Kidney tubule cell (primary cell): ENCODE data around the gene BIRC6.
"Not testable (repeated sequence)": the region's sequence is repeated elsewhere in the genome, so short reads cannot be mapped to it uniquely, and the experiment has no call there.

Experiments
- DNase-seq: peaks from one replicate; pipeline ENCODE4 v3.0.0-alpha.2; 2018; ENCODE audit warnings: low spot score

The BIRC6 gene

DNA sequence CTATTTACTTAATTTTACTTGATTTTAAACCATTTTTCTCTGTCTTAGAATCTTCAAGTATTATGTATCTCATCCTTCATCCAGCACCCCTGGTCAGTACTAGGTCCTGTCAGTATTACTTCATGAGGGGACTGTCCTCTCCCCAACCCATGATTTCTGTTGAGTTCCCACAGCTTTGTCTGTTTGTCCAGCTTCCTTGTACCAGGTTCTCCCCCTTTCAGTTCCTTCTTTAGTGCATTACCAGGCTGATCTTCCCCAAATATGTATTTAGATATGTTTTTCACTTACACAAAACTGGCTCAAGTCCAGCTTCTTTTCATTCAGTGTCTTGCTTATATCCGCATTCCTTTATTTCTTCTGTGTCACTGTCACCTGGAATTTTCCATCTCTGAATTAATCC, 257.3 kb downstream of the BIRC6 start:
- no peak for DNase-seq

DNA sequence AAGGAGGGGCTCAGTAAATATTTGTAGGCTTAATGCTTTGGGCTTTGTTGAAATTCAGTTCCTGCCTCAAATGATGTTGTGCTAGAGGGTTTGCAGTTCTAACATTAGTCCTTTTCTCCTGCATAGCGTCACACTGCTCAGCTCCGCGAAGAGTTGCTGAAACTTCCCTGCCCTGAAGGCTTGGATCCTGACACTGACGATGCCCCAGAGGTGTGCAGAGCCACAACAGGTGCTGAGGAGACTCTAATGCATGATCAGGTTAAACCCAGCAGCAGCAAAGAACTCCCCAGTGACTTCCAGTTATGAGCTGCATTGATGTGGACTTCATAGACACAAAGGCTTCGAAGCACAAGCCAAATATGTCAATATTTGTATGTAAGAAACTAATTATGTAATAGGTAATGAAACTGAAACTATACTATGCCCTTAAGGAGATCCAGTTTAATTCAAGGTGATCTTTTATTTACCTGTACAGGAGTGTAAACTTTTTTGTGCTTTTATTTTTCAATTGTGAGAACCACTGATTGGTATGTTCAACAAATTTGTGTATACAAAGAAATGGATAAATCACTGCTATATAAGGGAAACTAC, 260.9 kb downstream of the BIRC6 start:
- DNase-seq = no peak

DNA sequence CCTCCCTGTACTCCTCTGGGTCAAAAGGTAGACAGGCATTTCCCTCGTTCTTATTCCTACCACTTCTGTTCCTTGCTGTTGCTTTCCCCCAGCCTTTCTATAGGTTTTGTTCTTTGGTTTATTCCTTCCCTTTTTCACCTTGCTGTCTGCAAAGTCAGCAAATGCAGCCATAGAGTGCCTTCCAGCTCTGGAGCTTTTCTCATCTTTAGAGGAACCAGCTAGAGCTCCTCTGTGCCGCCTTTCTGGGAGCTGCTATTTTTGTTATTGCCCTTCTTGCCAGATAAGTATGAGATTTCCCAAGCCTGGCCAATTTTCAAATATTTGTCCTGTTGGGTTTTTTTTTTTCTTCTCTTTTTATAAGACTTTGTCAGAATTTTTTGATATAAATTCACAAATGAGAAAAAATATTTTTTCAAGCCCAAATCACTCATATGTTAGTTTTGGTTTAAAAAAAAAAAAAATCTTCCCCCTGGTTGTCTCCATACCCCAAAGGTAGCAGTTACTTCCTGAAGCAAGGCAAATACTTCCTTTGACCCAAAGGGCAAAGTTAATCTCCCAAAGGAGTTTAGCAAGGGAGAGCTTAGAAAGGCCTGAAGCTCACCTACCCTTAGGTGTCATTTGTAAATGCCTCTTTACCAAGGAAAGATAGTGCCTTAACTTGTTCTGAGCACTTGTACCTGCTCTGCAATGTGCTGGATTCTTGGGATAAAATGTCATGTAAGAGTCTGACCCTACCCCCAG, 265.9 kb downstream of the BIRC6 start:
- no peak for DNase-seq

DNA sequence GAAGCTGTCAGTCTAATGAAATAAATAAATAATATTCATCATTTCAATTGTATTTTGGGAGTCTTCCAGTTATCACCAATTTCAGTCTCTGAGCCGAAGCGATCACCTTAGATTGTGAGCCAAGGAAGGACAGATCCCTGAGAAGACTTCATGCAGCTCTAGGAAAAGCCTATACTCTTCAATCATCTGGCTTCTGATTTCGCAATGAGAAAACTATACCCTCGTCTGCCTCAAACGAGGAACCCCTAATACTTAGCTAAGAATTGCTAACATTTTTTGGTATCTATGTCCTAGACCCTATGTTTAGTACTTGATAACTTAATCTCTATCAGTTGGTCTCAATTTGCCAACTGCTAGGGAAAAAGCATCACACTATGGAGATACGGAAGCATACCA, 266.5 kb downstream of the BIRC6 start:
- DNase-seq = no peak

DNA sequence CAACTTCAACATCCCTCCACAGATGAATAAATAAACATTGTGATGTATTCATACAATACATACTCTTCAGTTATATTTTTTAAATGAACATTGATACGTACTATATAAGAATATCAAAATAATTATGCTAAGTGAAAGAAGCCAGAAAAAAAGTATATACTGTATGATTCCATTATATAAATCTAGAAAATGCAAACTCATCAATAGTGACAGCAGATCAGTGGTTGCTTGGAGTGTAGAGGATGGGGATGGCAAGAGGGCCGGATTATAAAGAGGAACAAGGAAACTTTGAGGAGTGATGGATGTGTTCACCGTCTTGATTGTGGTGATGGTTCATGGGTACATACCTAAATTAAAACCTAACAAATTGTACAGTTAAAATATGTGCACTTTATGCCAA, 268.0 kb downstream of the BIRC6 start:
- no peak for DNase-seq

DNA sequence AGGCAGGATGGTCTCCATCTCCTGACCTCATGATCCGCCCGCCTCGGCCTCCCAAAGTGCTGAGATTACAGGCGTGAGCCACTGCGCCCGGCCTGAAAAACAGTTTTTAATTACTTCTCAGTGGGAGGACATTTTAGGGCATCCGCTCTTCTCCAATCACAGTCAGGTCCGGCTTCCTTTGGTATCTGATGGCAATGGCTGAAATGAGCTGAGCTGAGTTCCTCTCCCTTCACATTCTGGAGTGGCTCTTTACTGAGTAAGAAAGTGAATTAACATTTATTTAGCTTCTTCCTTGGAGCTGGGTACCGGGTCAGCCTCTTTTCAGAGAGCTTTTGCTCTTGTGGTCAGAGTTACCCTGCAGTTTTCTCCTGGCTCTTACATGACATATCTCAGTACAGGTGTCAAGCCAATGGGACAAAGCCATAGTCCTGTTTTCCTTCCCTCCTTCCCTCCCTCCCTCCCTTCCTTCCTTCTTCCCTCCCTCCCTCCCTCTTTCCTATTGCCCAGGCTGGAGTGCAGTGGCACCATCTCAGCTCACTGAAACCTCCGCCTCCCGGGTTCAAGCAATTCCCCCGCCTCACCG, 269.9 kb downstream of the BIRC6 start:
- DNase-seq = no peak

DNA sequence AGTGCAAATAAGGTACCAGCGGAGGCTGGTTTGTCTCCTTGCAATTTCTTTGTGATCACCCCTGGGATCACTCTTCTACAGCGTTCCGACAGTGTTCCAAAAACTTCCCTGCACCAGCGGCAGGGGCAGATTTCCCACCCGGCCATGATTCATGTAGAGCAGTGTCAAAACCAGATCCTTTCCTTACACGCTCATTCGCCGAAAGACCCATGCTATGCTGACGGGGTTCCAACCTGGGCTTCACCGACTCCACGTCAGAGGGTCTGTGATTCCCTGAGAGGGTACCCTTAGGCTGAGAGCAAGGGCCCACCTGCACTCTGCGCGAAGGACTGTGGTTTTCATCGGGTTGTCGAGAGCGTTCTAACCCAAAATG, 270.6 kb downstream of the BIRC6 start:
- DNase-seq = peak; percentile 60

DNA sequence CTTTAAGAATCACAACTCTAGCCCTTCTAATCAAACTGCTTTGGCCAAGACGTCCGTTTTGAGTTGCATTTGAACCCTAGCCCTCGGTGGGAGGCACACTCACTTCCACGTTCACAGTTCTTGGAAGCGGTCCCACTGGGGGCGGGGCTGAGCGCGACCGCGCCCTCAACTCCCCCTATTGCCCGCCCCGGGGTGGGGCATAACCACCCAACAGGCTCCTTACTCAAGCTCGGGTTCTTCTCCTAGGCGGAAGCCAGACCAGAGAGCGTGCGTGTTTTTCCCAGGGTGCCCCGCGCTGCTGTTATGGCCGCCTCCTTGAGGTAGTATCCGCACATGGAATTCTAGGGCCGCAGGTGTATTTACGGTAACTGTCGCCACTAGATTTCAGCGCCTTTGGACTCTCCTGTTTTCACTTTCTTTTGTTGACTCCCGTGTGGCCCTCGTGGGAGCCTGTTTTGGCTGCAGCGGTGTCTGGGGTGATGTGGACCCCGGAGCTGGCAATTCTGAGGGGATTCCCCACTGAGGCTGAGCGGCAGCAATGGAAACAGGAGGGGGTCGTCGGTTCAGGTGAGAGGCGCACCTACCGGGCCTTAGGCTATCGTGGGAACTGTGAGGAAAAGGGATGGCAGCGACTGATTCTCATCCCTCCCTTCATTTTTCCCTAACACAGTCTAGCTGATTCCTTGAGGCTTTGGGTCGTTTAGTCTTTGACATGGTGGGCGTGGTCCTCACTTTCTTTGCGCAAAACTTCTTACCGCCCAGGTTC, 271.2 kb downstream of the BIRC6 start, which contains the start of gene TTC27:
TTC27 (plus strand) TSS at position 237 of the 766 bp plus-strand sequence; CDS start at position 480, 243 bp downstream.
- DNase-seq = peak; percentile 98

DNA sequence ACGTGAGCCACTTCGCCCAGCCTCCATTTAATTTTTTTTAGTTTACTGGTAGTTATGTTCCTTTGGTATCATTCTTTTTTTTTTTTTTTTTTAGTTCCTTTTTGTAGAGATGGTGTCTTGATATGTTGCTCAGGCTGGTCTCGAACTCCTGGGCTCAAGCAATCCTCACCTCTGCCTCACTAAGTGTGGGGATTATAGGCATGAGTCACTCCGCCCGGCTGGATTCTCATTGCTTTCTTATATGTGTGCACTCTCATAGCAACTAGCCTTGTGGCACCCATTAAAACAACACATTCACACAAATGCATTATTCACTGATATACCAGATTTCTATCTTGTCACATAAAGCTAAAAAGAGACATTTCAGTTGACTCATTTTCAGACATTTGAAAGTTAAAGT, 275.3 kb downstream of the BIRC6 start:
- DNase-seq = peak; percentile 60

DNA sequence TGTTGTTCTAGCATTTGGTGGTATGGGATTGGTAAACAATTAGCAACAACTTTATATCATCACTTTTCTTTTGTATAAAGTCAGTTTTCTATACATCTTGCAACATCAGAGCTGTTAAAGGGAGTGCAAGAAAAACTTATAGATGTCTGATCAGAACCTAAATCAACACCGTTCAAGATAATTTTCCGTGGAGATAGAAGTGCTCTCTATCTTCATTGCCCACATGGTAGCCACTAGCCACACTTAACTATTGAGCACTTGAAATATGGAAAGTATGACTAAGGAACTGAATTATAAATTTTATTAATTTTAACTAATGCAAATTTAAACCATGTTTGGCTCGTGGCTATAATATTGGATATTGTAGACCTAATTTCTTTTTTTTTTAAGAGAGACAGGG, 276.2 kb downstream of the BIRC6 start:
- no peak for DNase-seq

DNA sequence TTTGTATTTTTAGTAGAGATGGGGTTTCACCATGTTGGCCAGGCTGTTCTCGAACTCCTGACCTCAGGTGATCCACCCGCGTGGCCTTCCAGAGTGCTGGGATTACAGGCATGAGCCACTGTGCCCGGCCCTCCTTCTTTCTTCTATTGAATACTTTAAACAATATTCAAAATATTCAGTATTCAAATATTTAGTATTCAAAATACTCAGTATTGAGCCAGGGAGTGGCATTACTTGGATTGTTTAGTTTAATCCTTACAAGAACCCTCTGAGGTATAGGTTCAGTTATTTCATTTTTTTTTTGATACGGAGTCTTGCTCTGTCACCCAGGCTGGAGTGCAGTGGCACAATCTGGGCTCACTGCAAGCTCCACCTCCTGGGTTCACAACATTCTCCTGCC, 281.7 kb downstream of the BIRC6 start:
- DNase-seq = not testable (repeated sequence)

DNA sequence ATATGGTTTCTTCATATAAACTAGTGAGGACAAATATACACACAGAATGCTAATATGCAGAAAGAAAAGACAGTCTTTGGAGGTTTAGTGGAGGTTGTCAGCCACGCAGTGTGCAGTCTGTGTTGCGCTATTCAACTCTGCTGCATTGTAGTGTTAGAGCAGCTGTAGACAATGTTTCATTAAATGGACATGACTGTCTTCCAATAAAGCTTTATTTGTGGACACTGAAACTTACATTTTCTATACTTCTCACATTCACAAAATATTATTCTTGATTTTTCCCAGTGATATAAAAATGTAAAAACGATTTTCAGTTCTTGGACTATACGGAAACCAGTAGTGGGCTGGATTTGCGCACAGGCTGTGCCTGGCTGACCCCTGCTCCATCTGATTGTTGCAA, 284.4 kb downstream of the BIRC6 start:
- DNase-seq = no peak

DNA sequence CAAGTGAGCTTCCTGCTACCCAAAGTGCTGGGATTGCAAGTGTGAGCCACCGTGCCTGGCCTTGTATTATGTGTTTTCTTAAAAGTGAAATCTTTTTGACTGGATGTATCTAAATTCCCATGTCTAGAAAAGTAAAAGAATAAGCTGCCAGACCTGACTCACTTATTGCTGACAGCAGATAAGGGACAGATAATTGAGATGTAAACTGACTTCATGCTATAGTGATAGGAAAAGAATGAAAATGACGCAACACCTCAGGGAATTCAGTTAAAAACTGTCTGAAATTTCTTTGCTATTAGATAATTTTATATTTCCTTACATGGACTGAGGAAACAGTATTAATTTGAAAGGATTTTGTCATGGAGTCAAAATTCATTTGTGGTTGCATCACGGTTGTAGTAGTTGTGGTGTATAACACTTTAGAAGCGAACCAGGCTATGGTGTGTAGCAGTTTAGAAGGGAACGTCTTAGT, 290.4 kb downstream of the BIRC6 start:
- DNase-seq = no peak

DNA sequence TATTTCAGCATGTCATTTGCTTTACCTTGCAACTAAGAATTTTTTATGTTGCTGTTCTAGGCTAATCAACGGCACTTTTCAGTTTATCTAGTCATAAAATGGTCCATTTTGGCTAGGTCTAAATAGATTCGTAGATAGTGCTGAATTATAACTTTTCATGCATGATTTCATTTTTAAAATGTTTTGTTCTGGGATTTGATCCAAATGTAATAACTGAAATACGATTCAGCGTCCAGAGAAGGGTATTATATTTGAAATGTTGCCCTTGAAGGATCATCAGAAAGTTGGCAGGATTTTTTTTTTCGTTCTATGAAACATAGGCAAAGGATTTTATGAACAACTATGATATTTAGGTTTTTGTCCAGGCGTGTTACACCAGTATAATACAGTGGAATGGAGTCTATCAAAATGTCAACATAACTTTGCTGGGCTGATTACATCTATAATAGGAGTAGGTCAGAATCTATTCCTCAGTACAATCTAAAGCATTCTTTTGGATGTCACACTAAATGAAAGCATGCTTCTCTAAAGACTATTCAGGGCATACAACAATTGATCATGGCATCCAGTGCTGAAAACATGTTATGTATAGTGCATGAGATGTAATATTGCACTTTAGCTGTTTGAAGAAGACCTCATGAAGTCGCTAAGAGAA, 295.9 kb downstream of the BIRC6 start:
- DNase-seq = no peak

DNA sequence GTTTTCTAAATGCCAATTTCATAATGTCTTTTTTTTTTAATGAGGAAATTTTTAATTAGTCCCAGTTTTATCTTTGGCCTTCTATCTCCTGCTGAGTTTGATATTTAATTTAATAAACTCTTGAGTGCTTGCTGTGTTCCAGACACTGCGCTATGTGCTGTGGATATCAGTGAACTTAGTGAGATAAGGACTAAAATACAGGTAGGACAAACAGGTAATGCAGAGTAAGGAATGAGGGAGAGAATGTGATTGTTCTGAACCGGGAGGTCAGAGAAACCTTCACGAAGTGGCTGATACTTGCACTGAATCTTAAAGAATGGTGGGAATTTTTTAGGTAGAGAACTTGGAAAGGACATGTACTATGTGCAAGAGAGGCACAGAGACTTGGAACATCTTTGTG, 299.2 kb downstream of the BIRC6 start:
- no peak for DNase-seq

DNA sequence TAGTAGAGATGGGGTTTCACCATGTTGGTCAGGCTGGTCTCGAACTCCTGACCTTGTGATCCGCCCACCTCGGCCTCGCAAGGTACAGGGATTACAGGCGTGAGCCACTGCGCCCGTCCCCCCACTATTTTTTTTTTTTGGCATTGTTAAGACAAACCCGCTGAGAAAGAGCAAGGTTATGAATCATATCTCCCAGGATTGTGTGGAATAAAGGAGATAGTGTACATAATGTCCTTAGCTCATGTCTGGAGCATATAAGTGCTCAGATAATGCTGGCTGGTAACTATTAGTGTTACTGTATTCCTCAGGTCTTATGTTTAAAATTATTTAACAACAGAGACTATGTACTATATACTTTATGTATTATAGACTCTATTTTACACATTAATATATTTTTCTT, 307.0 kb downstream of the BIRC6 start:
- no peak for DNase-seq

DNA sequence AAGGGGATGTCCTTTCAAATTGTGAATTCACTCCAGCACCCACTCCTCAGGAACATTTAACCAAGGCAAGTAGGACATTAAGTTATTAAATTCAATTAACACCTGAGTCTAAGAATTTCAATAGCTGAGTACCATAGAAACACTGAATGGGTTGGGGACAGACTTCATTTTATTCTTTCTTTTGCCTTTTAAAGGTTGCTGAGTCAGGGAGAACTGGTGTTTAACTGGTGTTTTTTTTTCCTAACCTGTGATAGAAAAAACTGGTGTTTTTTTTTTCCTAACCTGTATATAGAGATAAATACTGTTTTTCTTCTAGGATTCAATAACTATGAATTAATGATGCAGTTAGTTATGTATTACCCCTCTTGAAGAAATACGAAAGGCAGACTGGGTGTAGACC, 309.9 kb downstream of the BIRC6 start:
- DNase-seq = no peak

DNA sequence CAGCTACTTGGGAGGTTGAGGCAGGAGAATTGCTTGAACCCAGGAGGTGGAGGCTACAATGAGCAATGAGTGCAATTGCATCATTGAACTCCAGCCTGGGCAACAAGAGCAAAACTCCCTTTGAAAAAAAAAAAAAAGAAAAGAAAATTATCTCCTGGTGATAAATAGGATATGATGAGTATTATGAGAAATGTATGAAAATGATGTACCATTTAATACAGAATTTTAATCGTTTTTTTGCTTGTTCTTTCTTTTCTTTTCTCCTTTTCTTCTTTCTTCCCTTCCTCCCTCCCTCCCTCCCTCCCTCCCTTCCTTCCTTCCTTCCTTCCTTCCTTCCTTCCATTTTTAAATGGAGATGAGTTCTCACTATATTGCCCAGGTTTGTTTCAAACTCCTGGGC, 311.4 kb downstream of the BIRC6 start:
- DNase-seq = no peak
